Colonic mucosa (tissue), 4 donors: ENCODE data around the gene PAGE4. TPM values are rescaled to one million over a fixed set of nuclear protein-coding genes. Genes with fewer than 3 reads are reported as not detected.

Source experiments
- DNase-seq: peaks from one replicate; pipeline ENCODE4 v3.0.0-alpha.2; 2020
- H3K27ac ChIP-seq: fragments of 200-600 bp; one replicate; pipeline ENCODE4 v1.8.0; 2021
- H3K27me3 ChIP-seq: fragments of 200-600 bp; one replicate; pipeline ENCODE4 v1.8.0; 2021
- H3K36me3 ChIP-seq: fragments of 200-600 bp; one replicate; pipeline ENCODE4 v1.8.0; 2021
- H3K4me1 ChIP-seq: fragments of 200-600 bp; one replicate; pipeline ENCODE4 v1.8.0; 2021; ENCODE audit warnings: mild to moderate bottlenecking
- H3K4me3 ChIP-seq: fragments of 200-600 bp; one replicate; pipeline ENCODE4 v1.8.0; 2021
- H3K9ac ChIP-seq, 2 donors: one replicate each; pipeline ENCODE4 v1.7.0; 2013; ENCODE audit warnings: control low read depth in 2 of 2, low read depth in 2 of 2, low read length in 2 of 2
- H3K9me3 ChIP-seq: fragments of 200-600 bp; one replicate; pipeline ENCODE4 v1.8.0; 2021
- intact Hi-C: fragments of 100-400 bp; cut with DNase I; formaldehyde crosslinking; loops from one replicate; pipeline ENCODE4 v1.14.1; 2022
- total RNA-seq, 2 donors: library from RNA; stranded (reverse); fragmentation: NEBNext Ultra II Directional in 1 of 2; extraction: Animal tissue kit (Norgen Biotek cat#: 25700) in 1 of 2; gene quantifications; one replicate each; pipeline ENCODE4 v1.2.1, GENCODE V29; 2021
- TF ChIP-seq, protein P1 (sequence below): fragments of 200-600 bp; IDR thresholded peaks from one replicate; pipeline ENCODE4 v1.8.0; 2022; ENCODE audit warnings: antibody characterized with exemption, mild to moderate bottlenecking
- donor health status: healthy.
- donor health status: DM: no; HTN: no; CAD: no.
- donor health status: DM: no; HTN: no; CAD: no.

The PAGE4 gene
- total RNA-seq, 2 donors from 2014 or later = not detected

DNA sequence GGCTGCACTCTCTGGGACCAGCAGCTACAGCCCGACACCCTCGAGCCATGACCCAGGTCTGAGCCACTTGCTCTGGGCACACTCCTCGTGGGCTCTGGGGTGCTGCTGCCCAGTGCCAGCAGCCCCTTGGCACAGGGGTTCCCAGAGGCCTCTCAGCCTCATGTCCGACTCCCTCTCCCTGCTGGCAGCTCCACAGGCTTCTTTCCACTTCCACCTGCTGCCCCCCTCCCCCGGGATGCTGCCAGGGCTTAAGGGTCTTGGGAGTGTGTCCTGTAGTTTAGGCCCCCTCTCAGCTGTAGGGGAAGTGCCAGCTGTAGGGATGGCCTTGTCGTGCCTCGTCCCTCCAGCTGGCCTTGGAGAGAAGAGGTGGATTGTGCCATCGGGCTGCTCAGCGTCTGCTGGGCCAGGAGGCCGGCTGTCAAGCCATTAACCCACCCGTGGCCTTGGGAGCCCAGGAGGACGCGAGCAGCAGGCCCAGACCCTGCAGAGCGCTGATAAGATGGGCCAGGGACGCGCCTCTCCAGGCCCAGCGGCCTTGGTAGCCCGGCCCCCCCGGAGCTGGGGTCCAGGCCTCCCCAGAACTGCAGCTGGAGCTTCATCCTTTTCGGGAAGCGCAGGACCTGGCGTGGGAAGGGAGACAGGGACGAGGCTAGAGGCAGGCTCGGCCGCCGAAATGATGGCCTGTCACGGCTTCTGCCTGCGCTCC is 49.2 kb downstream of the PAGE4 start:
- H3K27ac ChIP-seq = peak overlapping the region; percentile 52
- peak overlapping the region; percentile 48 for H3K4me3 ChIP-seq
- no peak for DNase-seq
- intact Hi-C loops = no loop called here
- no peaks in the 10 kb centered on the region for H3K27me3 ChIP-seq
- TF ChIP-seq, protein P1, sequence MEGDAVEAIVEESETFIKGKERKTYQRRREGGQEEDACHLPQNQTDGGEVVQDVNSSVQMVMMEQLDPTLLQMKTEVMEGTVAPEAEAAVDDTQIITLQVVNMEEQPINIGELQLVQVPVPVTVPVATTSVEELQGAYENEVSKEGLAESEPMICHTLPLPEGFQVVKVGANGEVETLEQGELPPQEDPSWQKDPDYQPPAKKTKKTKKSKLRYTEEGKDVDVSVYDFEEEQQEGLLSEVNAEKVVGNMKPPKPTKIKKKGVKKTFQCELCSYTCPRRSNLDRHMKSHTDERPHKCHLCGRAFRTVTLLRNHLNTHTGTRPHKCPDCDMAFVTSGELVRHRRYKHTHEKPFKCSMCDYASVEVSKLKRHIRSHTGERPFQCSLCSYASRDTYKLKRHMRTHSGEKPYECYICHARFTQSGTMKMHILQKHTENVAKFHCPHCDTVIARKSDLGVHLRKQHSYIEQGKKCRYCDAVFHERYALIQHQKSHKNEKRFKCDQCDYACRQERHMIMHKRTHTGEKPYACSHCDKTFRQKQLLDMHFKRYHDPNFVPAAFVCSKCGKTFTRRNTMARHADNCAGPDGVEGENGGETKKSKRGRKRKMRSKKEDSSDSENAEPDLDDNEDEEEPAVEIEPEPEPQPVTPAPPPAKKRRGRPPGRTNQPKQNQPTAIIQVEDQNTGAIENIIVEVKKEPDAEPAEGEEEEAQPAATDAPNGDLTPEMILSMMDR = no peak
- H3K9me3 ChIP-seq = no peaks in the 10 kb centered on the region
- peak overlapping the region in 1 of 2 donors; percentile 56 for H3K9ac ChIP-seq
- H3K4me1 ChIP-seq = no peaks in the 10 kb centered on the region
- no peaks in the 10 kb centered on the region for H3K36me3 ChIP-seq

DNA sequence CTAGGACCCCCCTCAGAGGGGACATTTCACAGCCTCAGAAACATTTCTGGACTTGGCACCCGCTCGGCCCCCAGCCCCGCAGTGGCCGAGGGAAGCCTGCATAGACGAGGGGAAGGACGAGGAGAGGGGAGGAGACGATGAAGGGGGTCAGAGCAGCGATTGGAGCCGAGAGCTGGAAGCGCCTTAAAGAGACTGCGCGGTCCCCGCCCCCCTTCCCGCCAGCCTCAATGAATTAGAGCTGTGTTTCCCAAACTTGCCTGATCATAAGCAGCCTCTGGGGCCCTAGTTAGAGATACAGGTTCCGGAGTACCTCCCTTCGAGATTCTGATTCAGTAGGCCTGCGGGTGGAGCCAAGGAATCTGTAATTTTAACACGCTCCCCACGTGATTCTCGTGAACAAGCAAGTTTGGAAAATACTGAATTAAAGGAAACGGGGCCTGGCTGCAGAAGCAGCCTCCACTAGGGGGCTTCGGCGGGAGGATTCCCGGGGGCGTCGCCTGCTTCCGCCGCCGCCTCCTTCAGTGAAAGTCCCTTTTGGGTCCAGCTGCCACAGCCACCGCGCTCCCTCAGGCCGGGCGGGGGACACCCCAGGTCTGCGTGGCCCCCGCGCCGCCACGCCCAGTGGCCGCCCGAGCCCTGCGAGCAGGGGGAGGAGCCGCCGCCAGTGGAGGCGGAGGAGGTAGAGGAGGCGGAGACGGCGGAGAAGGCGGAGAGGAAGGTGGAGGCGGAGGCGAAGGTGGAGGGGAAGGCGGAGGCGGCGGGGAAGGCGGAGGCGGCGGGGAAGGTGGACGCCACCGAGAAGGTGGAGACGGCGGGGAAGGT is 49.9 kb downstream of the PAGE4 start, which contains the start of gene USP27X:
Gene USP27X (plus strand): TSS at position 651 of the 822 bp plus-strand sequence. CDS start 824 bp downstream, outside the sequence.
- no peaks in the 10 kb centered on the region for H3K27me3 ChIP-seq
- intact Hi-C loops = no loop called here
- no peaks in the 10 kb centered on the region for H3K9me3 ChIP-seq
- H3K27ac ChIP-seq = peak within 1 kb of the TSS; percentile 52
- no peaks in the 10 kb centered on the region for H3K4me1 ChIP-seq
- H3K36me3 ChIP-seq = no peaks in the 10 kb centered on the region
- H3K9ac ChIP-seq = peak within 1 kb of the TSS; percentile 43 to 68
- TF ChIP-seq, protein P1 = no peak
- DNase-seq = peak; percentile 82
- peak within 1 kb of the TSS; percentile 48 for H3K4me3 ChIP-seq

DNA sequence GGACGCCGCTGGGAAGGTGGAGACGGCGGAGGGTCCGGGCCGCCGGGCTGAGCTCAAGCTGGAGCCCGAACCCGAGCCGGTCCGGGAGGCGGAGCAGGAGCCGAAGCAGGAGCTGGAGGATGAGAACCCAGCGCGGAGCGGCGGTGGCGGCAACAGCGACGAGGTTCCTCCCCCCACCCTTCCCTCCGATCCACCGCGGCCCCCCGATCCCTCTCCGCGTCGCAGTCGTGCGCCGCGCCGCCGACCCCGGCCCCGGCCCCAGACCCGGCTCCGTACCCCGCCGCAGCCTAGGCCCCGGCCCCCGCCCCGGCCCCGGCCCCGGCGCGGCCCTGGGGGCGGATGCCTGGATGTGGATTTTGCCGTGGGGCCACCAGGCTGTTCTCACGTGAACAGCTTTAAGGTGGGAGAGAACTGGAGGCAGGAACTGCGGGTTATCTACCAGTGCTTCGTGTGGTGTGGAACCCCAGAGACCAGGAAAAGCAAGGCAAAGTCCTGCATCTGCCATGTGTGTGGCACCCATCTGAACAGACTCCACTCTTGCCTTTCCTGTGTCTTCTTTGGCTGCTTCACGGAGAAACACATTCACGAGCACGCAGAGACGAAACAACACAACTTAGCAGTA is 50.7 kb downstream of the PAGE4 start:
- DNase-seq = no peak
- Histone ChIP-seq H3K9ac (peak overlapping the region; percentile 43 to 68), H3K27me3 (no peaks in the 10 kb centered on the region), H3K4me1 (no peaks in the 10 kb centered on the region), H3K9me3 (no peaks in the 10 kb centered on the region), H3K36me3 (no peaks in the 10 kb centered on the region), H3K27ac (peak overlapping the region; percentile 52), H3K4me3 (peak overlapping the region; percentile 48)
- intact Hi-C loops = no loop called here
- TF ChIP-seq, protein P1 = no peak

DNA sequence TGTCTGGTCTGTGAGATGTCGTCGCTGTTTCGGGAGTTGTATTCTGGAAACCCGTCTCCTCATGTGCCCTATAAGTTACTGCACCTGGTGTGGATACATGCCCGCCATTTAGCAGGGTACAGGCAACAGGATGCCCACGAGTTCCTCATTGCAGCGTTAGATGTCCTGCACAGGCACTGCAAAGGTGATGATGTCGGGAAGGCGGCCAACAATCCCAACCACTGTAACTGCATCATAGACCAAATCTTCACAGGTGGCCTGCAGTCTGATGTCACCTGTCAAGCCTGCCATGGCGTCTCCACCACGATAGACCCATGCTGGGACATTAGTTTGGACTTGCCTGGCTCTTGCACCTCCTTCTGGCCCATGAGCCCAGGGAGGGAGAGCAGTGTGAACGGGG is 51.6 kb downstream of the PAGE4 start:
- H3K27ac ChIP-seq = no peak overlapping the region
- H3K27me3 ChIP-seq = no peaks in the 10 kb centered on the region
- no peak overlapping the region for H3K9ac ChIP-seq
- DNase-seq = no peak
- no peaks in the 10 kb centered on the region for H3K36me3 ChIP-seq
- H3K4me3 ChIP-seq = no peak overlapping the region
- no peaks in the 10 kb centered on the region for H3K4me1 ChIP-seq
- intact Hi-C loops = no loop called here
- no peaks in the 10 kb centered on the region for H3K9me3 ChIP-seq
- TF ChIP-seq, protein P1 = no peak

Other genes with a start within 250 kb of the PAGE4 start
- gene GAGE12H, start 249.4 kb upstream of the PAGE4 start, total RNA-seq = not detected
- gene GAGE2A, start 239.8 kb upstream of the PAGE4 start, total RNA-seq = under 1 TPM in 1 of 2 donors, not detected in 1; 0.86 TPM
- not detected for gene GAGE1, start 230.3 kb upstream of the PAGE4 start, total RNA-seq
- not detected for gene PAGE1, start 133.3 kb upstream of the PAGE4 start, total RNA-seq
- gene USP27X, start 50.2 kb downstream of the PAGE4 start, total RNA-seq = 1 to 10 TPM; 1.0 to 2.2 TPM
- gene CLCN5, start 93.3 kb downstream of the PAGE4 start, total RNA-seq = 1 to 10 TPM; 9.7 to 10.0 TPM